Gastrocnemius medialis (tissue), 4 donors: Measurements from ENCODE around the gene VDR.

ENCODE experiments used
- CTCF ChIP-seq, 5 experiments: fragments of 450-650 bp in 3 of 5; fragments of 200-600 bp in 2 of 5; sonication (generic) in 2 of 5; IDR thresholded peaks in 4 of 5; conservative IDR thresholded peaks in 1 of 5; 1 replicate in 4 of 5; 2 replicates in 1 of 5; pipeline ENCODE4 v1.5.1; 2016 to 2019; ENCODE audit warnings: antibody characterized with exemption in 5 of 5, mild to moderate bottlenecking in 3 of 5, moderate library complexity in 3 of 5
- POLR2A ChIP-seq, 2 donors: fragments of 450-650 bp; IDR thresholded peaks; one replicate each; pipeline ENCODE4 v1.6.1; 2017; ENCODE audit warnings: antibody characterized with exemption in 2 of 2, mild to moderate bottlenecking in 2 of 2, moderate library complexity in 2 of 2

- TF ChIP-seq POLR2A (IDR thresholded peaks at IDR 0.05) (no peak), CTCF (IDR thresholded peaks at IDR 0.05 in 4 of 5, conservative IDR thresholded peaks at IDR 0.05 in 1 of 5) (no peak)
Observed at GRCh38 chr12:47863467-47863866, 41.3 kb downstream of the VDR start.
